ENCODE results near the gene PLEKHA8.
A peak's percentile ranks its signal among the peaks of the same experiment; 100 is the strongest.

Gene PLEKHA8

DNA sequence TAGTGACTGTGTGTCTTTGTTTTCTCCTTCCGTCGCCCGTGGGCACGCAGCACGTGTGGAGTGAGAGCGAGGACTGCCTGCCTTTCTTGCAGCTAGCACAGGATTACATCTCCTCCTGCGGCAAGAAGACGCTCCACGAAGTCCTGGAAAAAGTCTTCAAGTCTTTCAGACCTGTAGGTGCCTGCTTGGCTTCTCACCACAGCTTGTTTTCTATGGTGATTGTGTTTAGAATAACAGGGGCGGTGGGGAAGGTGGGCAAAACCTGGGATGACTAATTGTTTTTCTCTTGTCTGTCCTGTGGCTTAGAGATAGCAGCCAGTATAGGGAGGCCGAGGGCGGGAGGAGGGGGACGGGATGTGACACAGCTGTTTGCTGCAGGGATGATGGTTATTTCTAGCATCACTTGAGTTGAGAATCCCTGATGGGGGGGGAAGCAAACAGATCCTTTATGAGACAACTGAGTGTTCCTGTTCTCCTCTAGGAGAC lies 118.0 kb downstream of the PLEKHA8 start:
- DNase-seq (ENCODE audit: low spot score), result no peak

DNA sequence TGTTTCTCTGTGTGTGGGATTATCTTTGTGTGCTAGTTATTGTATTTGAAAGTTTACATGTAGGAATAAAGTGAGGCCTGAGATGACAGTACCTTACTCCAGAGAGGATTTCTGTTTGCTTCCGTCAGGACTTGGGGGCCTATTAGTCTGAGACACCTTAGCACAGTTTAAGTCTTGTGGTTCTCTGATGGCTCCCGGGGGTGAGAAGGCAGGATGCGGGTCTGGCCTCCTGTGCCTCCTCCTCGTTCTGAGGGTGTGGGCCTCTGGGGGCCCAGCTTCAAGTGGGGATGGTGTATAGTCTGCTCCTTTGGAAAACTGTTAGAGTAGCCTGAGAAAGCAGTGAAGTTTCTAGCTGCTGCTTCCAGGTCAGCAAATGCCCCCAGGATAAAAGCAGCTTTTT lies 119.0 kb downstream of the PLEKHA8 start:
- DNase-seq (ENCODE audit: low spot score), result no peak

DNA sequence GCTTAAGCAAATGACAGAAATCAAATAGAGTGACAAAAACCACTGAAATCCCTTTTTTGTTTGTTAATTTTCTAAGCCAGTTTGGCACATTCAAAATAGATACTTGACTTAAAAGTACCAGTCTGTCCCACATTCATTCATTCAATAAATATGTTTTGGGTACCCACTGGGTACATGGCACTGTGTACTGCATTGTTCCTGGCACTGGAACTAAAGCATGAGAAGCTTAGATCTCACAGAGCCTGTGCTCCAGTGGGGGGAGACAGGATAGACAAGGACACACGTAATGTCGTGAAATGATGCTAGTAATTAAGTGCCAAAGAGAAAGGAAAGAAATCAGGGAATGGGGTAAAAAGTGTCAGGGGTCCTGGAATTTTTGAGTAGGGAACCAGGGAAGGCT lies 119.6 kb downstream of the PLEKHA8 start:
- DNase-seq (ENCODE audit: low spot score), result no peak

DNA sequence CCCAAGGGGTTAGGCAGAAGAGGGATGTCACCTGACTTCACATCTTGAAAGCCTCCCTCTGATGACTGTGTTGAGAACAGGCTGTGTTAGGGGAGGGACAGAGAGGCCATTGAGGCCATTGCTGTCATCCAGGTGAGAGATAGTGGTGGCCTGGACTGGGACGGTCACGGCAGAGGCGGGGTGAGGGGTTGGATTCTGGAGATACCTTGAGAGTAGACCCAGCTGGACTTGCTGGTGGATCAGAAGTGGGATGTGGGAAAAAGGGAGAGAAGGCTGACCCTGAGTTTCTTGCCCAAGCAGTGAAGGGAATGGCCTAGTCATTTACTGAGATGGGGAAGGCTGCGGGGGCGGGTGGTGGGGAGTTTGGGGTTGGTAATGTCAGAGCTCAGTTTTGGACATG lies 120.2 kb downstream of the PLEKHA8 start:
- DNase-seq (ENCODE audit: low spot score), result no peak

DNA sequence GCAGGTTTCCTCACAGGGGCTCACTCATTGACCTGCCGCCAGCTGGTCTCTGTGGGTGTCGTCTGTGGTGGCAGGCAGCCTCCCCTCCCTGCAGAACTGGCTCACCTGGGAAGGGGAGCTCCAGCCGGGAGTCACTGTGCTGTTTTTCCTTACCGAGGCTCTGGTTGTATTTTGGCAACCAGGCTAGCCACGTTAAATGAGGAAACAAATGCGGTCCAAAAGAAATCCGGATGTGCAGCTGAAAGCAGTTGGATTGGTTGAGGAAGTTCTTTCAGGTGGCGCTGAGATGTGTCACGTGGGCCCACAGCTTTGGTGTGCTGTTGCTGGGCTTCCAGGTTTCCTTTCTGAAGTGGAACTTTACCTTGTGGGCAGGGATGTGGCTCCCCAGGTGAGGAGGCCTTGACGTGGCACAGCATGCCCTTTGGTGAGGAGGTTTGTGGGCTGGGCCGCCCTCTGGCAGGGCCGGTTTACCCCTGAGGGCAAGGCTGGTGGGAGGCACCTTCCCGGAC lies 120.8 kb downstream of the PLEKHA8 start:
- no peak for DNase-seq (ENCODE audit: low spot score)

DNA sequence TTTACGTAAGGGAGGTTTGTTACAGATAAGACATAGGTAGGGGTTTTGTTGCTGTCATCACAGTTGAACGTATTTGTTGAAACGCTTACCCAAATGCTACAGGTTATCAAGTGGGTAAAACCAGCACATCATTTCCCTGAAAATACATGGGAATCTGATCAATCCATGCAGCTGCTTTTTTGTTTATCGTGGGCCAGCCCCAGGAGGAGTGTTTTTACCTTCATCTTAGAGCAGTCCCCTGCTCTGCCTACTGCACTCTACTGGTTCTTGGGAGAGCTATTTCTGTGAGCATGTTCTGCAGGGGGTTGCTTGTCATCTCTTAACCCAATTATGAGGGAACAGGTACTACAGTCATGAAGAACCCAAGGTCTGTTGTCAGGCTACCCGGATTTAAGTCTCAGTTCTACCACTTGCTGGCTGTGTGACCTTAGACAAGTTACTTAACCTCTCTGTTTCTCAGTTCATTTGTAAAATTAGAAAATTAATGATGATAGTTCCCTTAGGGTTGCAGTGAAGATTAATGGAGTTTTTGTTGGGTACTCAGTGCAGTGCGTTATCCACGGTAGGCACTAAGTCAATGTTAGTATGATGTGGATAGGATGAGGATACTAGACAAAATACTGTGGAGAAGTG lies 121.5 kb downstream of the PLEKHA8 start:
- no peak for DNase-seq (ENCODE audit: low spot score)

DNA sequence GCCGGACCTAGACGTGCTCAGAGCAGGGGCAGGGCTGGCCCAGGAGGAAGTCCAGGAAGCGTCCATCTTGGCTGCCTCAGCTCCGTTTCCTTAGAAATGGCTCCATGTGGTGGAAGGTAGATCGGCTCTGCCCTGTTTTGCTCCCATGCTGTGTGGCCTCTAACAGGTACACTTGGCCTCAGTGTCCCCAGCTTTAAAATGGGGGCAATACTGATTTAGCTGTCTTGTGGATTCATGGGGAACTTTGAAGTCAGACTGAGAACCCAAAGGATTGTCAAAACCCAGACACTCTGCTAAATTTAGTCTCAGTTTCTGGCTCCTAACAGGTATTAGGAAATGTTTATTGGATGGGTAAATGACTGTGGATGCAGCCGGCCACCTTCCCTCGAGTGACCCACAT lies 122.5 kb downstream of the PLEKHA8 start:
- DNase-seq (ENCODE audit: low spot score), result no peak

DNA sequence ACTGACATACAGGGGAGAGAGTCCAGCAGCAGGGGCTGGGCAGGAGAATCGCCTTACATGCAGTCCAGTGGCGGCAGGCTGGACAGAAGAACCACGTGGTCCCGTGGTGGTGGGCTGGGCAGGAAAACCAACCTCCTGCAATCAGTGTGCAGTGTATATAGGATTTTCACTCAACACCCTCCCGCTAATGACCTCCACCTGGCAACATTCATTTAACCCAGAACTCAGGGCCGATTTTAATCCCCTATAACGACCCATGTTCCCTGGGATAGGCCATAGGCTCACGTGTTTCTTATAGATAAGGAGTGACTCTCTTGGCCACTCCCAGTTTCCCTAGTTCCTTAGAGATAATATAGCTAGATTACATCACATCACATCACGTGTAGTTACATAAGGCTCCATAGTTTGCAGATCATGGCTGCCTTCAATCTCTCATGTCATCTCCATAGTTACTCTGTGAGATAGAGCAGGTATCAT lies 125.9 kb downstream of the PLEKHA8 start:
- no peak for DNase-seq (ENCODE audit: low spot score)

DNA sequence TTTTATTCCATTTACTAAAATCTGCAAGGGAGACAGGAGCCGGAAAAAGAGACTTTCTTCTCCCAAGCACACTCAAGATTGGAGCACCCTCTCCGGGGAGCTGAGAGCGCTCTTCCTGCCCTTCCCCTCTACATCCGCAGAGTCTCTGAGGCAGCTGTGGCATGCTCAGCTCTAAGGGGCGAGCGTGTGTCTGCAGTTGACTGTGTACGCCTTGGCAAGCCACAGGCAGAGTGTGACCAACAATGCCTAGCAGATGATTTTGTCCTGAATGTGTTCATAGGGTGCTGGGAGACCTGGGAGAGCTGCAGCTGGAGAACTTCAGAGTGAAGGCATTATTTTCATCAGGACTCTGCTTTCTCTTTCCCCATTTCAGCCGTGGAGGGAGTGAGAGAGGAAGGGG lies 127.3 kb downstream of the PLEKHA8 start:
- DNase-seq (ENCODE audit: low spot score), result no peak

DNA sequence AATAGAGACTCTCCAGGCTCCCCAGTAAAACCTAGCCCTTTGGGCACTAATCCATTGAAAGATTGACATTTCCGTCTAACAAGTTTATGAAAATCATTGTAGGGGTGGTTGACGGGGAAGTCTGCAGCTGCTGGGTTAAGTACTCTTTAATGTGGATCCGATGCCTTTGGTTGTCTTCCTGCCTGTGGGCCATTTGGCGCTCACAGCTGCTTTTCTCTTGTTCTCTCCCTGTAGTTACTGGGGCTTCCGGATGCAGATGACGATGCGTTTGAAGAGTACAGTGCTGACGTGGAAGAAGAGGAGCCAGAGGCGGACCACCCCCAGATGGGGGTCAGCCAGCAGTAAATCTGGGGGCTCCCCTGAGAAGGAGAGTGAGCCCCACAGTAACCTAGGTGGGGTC lies 129.0 kb downstream of the PLEKHA8 start:
- no peak for DNase-seq (ENCODE audit: low spot score)

DNA sequence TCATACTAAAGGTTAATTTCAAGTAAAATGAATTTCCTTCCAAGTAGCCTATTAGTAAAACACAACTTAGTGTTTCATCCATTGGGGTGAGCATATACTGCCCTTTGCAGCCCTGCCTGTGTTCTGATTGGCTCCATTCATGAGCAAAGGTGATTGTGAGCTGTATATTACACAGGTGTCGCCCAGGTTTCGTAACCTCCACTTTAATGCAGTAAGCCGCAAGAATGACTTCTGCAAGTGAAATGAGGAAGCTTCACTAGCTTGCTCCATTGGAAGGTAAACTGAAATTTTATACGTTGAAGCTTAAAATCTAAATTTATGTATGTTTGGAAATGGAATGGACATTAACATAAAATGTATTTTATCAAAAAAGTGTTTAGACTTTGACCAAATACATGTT lies 131.0 kb downstream of the PLEKHA8 start:
- no peak for DNase-seq (ENCODE audit: low spot score)

DNA sequence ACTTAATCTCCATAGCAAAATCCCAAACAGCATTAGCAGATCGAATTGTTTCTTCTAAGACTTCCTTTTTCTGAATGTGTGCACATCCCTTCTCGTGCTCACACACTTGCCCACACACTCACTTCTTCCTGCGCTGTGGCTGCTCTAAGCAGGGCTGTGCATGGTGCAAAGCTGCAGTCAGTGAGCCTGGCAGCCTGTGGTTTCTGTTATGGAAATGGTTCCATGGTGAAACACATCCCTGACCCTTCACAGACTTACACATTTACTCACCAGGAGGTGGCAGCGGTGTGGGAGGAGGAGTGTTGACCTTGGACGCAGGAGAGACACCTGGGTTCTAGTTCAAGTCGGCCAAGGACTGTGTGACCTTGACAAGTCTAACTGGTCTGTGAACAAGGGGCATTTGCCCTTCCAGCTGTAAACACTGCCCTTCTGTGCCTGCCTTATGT lies 131.5 kb downstream of the PLEKHA8 start:
- peak; percentile 37 for DNase-seq (ENCODE audit: low spot score)

DNA sequence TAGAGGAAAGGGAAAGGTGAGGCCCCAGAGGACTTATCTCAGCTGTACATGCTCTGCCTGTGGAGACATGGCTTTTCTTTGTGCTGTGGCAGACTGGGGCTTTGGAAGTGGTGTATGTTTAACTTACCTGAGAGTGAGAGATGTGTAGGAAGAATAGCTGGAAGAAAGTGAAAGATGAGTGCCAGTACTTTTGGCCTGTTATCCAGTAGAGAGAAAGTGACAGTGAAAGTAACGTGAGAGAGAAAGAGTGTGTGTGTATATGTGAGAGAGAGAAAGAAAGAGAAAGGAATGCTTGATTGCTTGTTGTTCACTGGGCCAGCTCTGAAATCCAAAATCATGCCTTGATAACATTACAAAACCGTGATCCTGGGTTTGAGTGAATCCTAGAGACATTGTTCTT lies 132.1 kb downstream of the PLEKHA8 start:
- DNase-seq (ENCODE audit: low spot score), result no peak

DNA sequence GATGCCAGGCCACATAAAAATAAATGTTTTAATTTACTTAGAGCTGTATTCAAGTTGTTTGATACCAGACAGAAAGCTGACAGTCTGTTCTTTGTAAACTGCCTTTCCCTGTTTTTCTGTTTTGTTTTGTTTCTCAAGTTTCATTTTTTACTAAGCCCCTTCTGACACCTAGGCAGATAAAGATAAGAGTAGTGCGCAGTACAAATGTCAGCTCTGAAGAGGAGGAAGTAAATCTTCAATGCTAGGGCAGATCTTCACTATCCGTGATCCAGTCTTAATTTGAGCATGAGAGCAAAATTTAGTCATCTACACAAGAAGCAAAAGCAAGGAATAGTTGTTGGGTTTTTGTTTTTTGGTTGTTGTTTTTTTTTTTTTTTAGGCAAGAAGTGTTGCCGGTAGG lies 133.9 kb downstream of the PLEKHA8 start:
- DNase-seq (ENCODE audit: low spot score), result no peak

DNA sequence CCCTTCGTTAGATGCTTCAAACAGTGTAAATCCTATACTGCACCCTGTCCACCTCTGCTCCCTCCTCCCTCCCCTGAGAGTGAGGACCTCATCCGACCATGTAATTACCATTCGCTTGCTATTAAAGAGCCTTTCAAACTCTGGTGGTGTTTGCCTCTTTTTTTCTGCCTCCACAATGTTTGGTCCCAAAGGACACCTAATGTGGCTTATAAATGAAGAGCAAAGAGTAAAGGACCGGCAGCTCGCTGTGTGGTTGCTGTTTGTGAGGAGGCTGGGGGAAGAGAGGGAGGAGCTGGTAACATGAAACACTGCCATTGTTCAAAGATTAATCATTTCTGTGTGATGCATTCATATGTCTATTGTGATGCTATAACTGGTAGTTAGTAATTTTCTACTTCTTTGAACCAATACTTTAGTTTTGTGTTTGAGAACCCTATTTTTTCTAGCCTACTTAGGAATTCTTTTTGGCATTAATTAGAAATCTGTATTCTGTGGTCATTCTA lies 134.5 kb downstream of the PLEKHA8 start:
- no peak for DNase-seq (ENCODE audit: low spot score)

DNA sequence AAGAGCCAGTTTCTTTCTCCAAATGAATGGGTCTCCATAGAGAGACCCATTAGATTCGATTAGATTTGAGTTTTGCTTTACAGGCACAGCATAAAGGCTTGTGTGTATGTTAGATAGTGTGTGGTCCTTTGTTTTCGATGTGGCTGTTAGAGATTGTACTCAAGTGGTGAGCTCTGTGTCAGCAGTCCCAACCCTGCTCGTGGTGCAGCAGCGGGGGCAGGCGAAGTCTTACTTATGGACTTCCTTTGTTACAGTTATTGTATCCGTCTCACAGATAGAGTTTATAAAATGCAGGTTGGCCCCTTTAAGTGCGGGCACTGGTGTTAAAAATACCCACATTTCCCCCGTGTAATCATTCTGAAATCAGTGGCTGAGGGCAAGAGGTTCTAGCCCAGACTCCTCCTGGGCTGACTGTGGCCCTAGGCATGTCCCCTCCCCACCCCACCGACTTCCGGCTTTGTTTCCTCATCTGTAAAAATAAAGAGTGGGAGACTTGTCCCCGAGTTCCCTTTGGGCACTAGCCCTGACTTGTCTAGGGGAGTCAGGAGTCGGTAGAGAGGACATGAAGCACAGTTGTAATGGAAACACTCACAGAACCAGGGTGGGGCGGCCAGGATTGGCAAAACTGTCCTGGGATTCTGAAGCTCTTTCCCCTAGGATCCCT lies 135.2 kb downstream of the PLEKHA8 start:
- no peak for DNase-seq (ENCODE audit: low spot score)

DNA sequence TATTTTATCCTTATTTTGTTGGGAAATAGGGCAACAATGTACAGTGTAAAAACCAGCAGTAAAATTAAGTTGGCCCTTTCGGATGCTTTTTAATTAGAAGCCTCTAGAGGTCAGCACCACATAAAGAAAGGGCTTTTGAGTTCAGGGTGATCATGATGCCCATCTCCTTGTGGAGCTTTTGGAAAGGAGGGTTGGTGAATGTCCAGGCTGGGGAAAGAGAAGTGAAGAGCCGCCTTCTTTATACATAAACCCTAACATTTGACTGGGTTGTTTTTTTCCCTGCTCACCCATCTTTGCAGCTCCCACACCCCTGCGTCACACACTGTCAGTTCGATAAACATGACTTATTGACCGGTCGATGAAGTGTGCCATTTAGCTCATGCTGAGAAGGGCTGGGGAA lies 136.4 kb downstream of the PLEKHA8 start:
- peak; percentile 78 for DNase-seq (ENCODE audit: low spot score)

DNA sequence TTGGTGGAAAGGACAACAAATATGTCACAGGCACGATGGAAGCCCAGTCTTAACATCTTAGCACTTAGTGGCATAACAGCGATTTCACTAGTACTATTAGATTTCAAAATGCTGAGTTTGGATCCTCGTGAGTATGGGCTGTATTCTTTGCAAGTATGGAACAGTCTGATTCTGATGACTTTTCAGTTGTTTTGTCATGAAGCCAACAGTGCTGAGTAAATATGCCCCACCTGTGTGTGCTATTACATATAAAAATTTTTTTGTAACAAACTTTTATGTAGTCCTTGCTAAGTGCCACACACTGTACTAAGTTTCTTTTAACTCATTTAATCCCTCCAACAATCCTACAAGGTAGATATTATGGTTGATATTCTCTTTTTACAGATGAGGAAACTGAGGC lies 137.4 kb downstream of the PLEKHA8 start:
- DNase-seq (ENCODE audit: low spot score), result no peak

DNA sequence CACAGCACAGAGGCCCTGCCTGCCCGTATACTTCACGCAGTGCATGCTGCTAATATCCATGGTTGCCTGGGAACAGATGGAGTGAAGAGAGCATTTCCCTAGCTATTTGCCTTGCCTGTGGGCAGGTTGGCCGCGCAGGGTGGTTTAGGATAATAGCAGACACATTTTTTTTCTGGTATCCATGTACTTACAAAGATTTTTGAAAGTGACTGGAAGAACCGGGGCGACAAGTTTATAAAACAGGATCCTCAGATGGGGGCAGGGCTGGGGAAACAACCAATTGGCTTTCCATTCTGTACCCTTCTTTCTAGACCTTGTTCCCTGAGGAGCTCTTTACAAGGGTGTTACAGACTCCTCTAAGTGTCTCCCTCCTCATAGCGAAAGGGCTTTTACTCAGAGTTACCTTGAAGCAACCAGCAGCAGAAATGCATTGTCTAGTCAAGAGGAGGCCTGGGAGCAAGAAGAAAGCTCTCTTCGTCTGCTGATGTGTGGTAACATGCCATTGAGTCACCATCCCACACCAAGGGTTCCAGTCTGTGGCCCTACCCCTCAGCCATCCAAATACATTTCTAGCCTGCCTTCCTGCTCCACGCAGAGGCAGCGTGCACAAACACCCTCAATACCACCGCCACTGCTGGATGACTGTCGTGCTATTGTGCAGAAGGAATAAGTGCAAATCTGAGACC lies 138.1 kb downstream of the PLEKHA8 start:
- no peak for DNase-seq (ENCODE audit: low spot score)

DNA sequence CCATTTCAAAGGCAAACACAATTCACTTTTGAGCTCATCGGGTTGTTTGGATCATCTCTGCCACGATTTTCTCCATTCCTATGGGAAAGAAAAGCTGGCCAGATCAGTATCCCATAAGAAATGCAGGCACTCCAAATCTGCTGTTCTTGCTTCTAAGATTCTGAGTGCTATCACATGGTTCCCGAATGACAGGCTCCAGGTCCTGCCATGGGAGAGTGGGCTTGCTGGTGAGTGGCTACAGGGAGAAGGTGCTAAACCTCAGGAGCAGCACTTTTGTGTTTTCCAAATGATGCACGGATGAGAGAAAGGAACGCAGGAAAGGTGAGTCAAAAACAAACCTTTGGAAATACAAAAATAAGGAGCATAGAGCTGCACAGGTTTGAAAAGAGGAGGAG lies 138.6 kb downstream of the PLEKHA8 start:
- DNase-seq (ENCODE audit: low spot score), result no peak

DNA sequence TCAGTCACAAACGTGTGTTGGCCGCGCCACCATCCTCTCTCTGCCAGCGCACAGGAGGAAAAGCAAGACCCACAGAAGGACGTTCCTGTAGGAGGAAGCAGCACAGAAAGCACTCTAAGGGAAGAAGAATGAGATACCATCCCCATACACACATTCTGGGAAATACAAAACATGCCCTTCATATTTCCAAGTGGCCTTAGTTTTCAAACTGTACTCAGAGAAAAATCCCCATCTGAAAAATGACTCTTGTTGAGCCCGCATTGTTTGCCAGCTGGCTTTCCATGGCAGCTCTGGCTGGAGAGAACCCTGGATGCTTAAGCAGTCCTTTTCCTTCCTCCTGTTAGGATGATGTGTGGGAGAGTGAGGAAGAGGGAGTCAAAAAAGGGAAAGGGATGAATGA lies 139.7 kb downstream of the PLEKHA8 start:
- DNase-seq (ENCODE audit: low spot score), result no peak

DNA sequence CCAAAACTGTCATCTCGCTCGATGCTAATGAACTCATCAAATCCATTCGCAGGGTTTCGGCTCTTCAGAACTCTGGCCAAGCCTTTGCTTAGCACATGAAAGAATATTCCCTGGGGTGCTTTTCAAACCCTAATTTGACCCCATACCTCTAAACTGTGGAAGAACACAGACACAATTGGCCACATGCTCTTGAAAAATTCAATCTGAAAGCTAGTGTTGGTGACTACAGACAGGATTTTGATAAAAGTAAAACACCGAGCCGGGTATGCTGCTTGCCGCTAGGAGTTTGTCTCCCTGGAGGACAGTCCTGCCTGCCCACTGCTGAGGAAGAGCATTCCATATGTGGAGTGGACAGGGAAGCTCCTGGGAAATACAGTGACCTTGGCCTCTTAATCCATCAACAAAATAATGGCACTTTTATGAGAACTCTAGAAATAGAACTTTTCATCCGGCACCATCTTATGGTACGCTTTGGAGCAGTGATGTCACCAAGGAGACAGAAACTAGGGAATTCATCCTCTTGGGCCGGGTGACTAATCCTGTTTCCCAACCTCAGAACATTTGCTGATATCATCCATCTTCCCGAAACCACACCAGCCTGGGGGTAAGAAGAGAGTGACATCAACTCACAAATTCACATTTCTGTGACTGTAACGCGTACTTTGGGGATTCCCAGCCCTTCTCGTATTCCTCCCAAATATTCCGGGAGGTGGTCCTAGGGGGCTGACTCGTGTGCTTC lies 140.8 kb downstream of the PLEKHA8 start:
- DNase-seq (ENCODE audit: low spot score), result no peak
